SK-N-MC (cell line): ENCODE measurements around the gene ASPDH.

ENCODE experiments used
- EZH2 ChIP-seq: fragments of 200-600 bp; sonication (generic); IDR thresholded peaks from one replicate; pipeline ENCODE4 v1.6.1; 2017; ENCODE audit warnings: antibody characterized with exemption
- POLR2AphosphoS5 ChIP-seq: IDR thresholded peaks from 2 replicates; pipeline ENCODE4 v1.6.1; 2012; ENCODE audit warnings: mild to moderate bottlenecking, low read depth, low read length, borderline replicate concordance

GRCh38 chr19:50516964-50517703 lies 3.4 kb upstream of the ASPDH start:
- no peak for TF ChIP-seq EZH2
- TF ChIP-seq POLR2AphosphoS5, result no peak
